ENCODE measurements around the gene MTFMT. TPM values are rescaled to one million over a fixed set of nuclear protein-coding genes. Genes with fewer than 3 reads are reported as not detected.
A peak's percentile ranks its signal among the peaks of the same experiment; 100 is the strongest.

MTFMT gene
- 30.4 TPM for total RNA-seq (2021; ENCODE audit: unreplicated experiment)
- 12.8 and 13.4 TPM in 2 replicates for polyA plus RNA-seq (2012)
- Bru-seq, nascent RNA = percentile 81 among the genes with signal in this experiment
- percentile 69 among the genes with signal in this experiment for BruChase-seq, experiment 1, labeled RNA remaining after a 6-hour chase
- BruChase-seq, experiment 2, labeled RNA remaining after a 2-hour chase = percentile 75 among the genes with signal in this experiment
- long read RNA-seq, transcript MTFMT-201 (9 exons, 2,734 nt) = major isoform, 47 of 62 reads
- long read RNA-seq, partial matches to known transcripts = 3 of 62 reads
- long read RNA-seq, other reads (novel, unspliced or antisense) = 8 of 62 reads

GRCh38 chr15:65028921-65029735, at the start of gene MTFMT:
Gene MTFMT, minus strand, starts transcription at chr15:65029639. Its CDS starts 26 bp downstream, at chr15:65029613.
- POLR2A ChIA-PET = no interaction called here
- ATAC-seq (peak; percentile 82), DNase-seq (ENCODE audit: low read depth, low spot score) (peak; percentile 53)
- Histone ChIP-seq H3K36me3 (ENCODE audit: control insufficient read depth in 1 of 2, insufficient read depth in 2 of 2, low read length in 2 of 2) (peaks cover 19 to 23% of the 10 kb centered on the region in 2 experiments; a peak in 2 of 4 replicates), H3K79me2 (ENCODE audit: insufficient read depth, low read length) (peaks cover 20% of the 10 kb centered on the region), H3K4me3 (replicated peaks in 1 of 2; ENCODE audit: low read depth in 1 of 2, low read length in 2 of 2) (peak within 1 kb of the TSS; percentile 92 to 96), H2AFZ (ENCODE audit: low read depth, low read length, poor library complexity, severe bottlenecking) (peak within 1 kb of the TSS; percentile 4), H3K27ac (ENCODE audit: low read depth, low read length) (peak within 1 kb of the TSS; percentile 72), H3K27me3 (ENCODE audit: insufficient read depth, low read length) (no peaks in the 10 kb centered on the region), H3K9me3 (ENCODE audit: control insufficient read depth in 1 of 2, insufficient read depth in 1 of 2, low read depth in 1 of 2, low read length in 2 of 2) (no peaks in the 10 kb centered on the region), H3K4me1 (ENCODE audit: control insufficient read depth in 1 of 2, insufficient read depth in 2 of 2, low read length in 2 of 2) (peaks cover 7 to 30% of the 10 kb centered on the region in 2 experiments; a peak in 3 of 4 replicates), H3K4me2 (ENCODE audit: low read length) (peak within 1 kb of the TSS; percentile 81), H4K20me1 (ENCODE audit: insufficient read depth) (no peaks in the 10 kb centered on the region), H3K9me2 (ENCODE audit: insufficient read depth) (no peaks in the 10 kb centered on the region), H3K9ac (ENCODE audit: low read length) (peak within 1 kb of the TSS; percentile 89)
- CTCF ChIA-PET = no interaction called here
- TF ChIP-seq ZFX (IDR thresholded peaks at IDR 0.05) = peak; percentile 95
- TF ChIP-seq SIN3A (IDR thresholded peaks at IDR 0.05; ENCODE audit: low read depth) = peak; percentile 67; the same call in 1 of the 2 replicates
- TF ChIP-seq, protein P1, sequence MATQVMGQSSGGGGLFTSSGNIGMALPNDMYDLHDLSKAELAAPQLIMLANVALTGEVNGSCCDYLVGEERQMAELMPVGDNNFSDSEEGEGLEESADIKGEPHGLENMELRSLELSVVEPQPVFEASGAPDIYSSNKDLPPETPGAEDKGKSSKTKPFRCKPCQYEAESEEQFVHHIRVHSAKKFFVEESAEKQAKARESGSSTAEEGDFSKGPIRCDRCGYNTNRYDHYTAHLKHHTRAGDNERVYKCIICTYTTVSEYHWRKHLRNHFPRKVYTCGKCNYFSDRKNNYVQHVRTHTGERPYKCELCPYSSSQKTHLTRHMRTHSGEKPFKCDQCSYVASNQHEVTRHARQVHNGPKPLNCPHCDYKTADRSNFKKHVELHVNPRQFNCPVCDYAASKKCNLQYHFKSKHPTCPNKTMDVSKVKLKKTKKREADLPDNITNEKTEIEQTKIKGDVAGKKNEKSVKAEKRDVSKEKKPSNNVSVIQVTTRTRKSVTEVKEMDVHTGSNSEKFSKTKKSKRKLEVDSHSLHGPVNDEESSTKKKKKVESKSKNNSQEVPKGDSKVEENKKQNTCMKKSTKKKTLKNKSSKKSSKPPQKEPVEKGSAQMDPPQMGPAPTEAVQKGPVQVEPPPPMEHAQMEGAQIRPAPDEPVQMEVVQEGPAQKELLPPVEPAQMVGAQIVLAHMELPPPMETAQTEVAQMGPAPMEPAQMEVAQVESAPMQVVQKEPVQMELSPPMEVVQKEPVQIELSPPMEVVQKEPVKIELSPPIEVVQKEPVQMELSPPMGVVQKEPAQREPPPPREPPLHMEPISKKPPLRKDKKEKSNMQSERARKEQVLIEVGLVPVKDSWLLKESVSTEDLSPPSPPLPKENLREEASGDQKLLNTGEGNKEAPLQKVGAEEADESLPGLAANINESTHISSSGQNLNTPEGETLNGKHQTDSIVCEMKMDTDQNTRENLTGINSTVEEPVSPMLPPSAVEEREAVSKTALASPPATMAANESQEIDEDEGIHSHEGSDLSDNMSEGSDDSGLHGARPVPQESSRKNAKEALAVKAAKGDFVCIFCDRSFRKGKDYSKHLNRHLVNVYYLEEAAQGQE (IDR thresholded peaks at IDR 0.05; ENCODE audit: low read depth) = no peak
- no peak for TF ChIP-seq FOSL1 (IDR thresholded peaks at IDR 0.05; ENCODE audit: low read depth)
- TF ChIP-seq ZBTB33 (IDR thresholded peaks at IDR 0.05; ENCODE audit: extremely low read depth, insufficient replicate concordance, low read length) = no peak
- no peak for TF ChIP-seq SRF (IDR thresholded peaks at IDR 0.05; ENCODE audit: low read depth)
- TF ChIP-seq TCF7L2 (IDR thresholded peaks at IDR 0.05; ENCODE audit: borderline replicate concordance, extremely low read depth, insufficient read depth, insufficient read length) = no peak
- TF ChIP-seq EGR1 (IDR thresholded peaks at IDR 0.05; ENCODE audit: low read depth) = peak; percentile 57; the same call in 1 of the 2 replicates
- peak; percentile 38 for TF ChIP-seq YY1 (IDR thresholded peaks at IDR 0.05; ENCODE audit: extremely low read depth, insufficient replicate concordance, low read depth, low read length)
- TF ChIP-seq CBX3 (IDR thresholded peaks at IDR 0.05; ENCODE audit: low read depth) = no peak
- TF ChIP-seq POLR2AphosphoS5 (IDR thresholded peaks at IDR 0.05; ENCODE audit: low read depth, low read length) = peak; percentile 98
- no peak for TF ChIP-seq CTCF (IDR thresholded peaks at IDR 0.05 in 2 of 3, conservative IDR thresholded peaks at IDR 0.05 in 1 of 3; ENCODE audit: borderline replicate concordance in 1 of 3, insufficient read depth in 1 of 3, low read depth in 2 of 3, low read length in 2 of 3)
- TF ChIP-seq, protein P2, sequence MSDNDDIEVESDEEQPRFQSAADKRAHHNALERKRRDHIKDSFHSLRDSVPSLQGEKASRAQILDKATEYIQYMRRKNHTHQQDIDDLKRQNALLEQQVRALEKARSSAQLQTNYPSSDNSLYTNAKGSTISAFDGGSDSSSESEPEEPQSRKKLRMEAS (IDR thresholded peaks at IDR 0.05) = peak; percentile 43
- peak; percentile 92 for TF ChIP-seq POLR2A (IDR thresholded peaks at IDR 0.05; ENCODE audit: borderline replicate concordance, extremely low read depth, insufficient read depth, insufficient read length)
- no peak for TF ChIP-seq RAD21 (IDR thresholded peaks at IDR 0.05; ENCODE audit: low read depth)
- no peak for TF ChIP-seq CEBPB (IDR thresholded peaks at IDR 0.05; ENCODE audit: low read depth)
- TF ChIP-seq JUND (IDR thresholded peaks at IDR 0.05) = no peak
- BruUV-seq (replicated peaks) = no TSS peak
- intact Hi-C loops (cut with micrococcal nuclease) = loop anchor here (10.0 kb wide), 1 partner anchor 294 kb away; no protein-coding TSS in a partner anchor
- RAD21 ChIA-PET (ENCODE audit: low non-redundant PET in 1 of 2, low total read pairs in 2 of 2, uncharacterized antibody in 2 of 2, unreplicated experiment in 2 of 2) = no interaction called here

Data from HCT116 (cell line).